Measurements from ENCODE around the gene CRELD1. TPM values are rescaled to one million over a fixed set of nuclear protein-coding genes. Genes with fewer than 3 reads are reported as not detected.

Gene CRELD1
- total and polyA plus RNA-seq, 2 of the 13 experiments (the other 11 are each of a cell fraction or from before 2014, with no cell fraction given): 27.1 to 61.9 TPM

GRCh38 chr3:9890249-9891071, 43.2 kb upstream of the CRELD1 start, which contains the start of gene JAGN1 (continued):
- 0 out of 2 replicates have a peak, but pooled peaks have one; percentile 24 for TF ChIP-seq PHF21A (CRISPR knock-in tag; IDR thresholded peaks at IDR 0.05)
- 0 out of 2 replicates have a peak, but pooled peaks have one; percentile 27 for TF ChIP-seq FUBP1 (CRISPR knock-in tag; IDR thresholded peaks at IDR 0.05; ENCODE audit: borderline replicate concordance)
- TF ChIP-seq SP2 (CRISPR knock-in tag; IDR thresholded peaks at IDR 0.05): peak; percentile 55
- TF ChIP-seq SNAPC4 (CRISPR knock-in tag; IDR thresholded peaks at IDR 0.05): peak; percentile 83; the same call in 1 of the 2 replicates
- TF ChIP-seq NFE2L2 (IDR thresholded peaks at IDR 0.05; ENCODE audit: low read length): no peak
- 0 out of 2 replicates have a peak, but pooled peaks have one; percentile 38 for TF ChIP-seq ZFAT (CRISPR knock-in tag; conservative IDR thresholded peaks at IDR 0.05)
- 0 out of 2 replicates have a peak, but pooled peaks have one; percentile 36 for TF ChIP-seq RCOR2 (CRISPR knock-in tag; IDR thresholded peaks at IDR 0.05)
- no peak for TF ChIP-seq RERE (CRISPR knock-in tag; IDR thresholded peaks at IDR 0.05; ENCODE audit: low read depth)
- no peak for TF ChIP-seq ETV6 (CRISPR knock-in tag; conservative IDR thresholded peaks at IDR 0.05)
- TF ChIP-seq ZNF468 (CRISPR knock-in tag; IDR thresholded peaks at IDR 0.05): peak; percentile 90; the same call in 1 of the 2 replicates
- TF ChIP-seq ZFX (CRISPR knock-in tag; IDR thresholded peaks at IDR 0.05; ENCODE audit: low read depth): peak; percentile 98
- TF ChIP-seq NCOA5 (CRISPR knock-in tag; IDR thresholded peaks at IDR 0.05): no peak
- peak; percentile 45 for TF ChIP-seq JARID2 (CRISPR knock-in tag; IDR thresholded peaks at IDR 0.05; ENCODE audit: insufficient replicate concordance)
- TF ChIP-seq CCDC6 (CRISPR knock-in tag; IDR thresholded peaks at IDR 0.05): peak; percentile 37; the same call in 1 of the 2 replicates
